ENCODE results near the gene CELSR3. TPM values are rescaled to one million over a fixed set of nuclear protein-coding genes. Genes with fewer than 3 reads are reported as not detected.

Gene CELSR3
- polyA plus RNA-seq, 6 donors from 2014 or later: 0.28 TPM; not detected in 5

GRCh38 chr3:48614044-48614443 lies 48.6 kb downstream of the CELSR3 start:
- Mint-ChIP-seq H3K27ac (no peak overlapping the region), H3K4me3 (peak overlapping the region in 1 of 8 donors; percentile 42), H3K9me3 (peaks cover 0 to 17% (median 9%) of the 10 kb centered on the region in 7 donors), H3K36me3 (no peaks in the 10 kb centered on the region), H3K4me1 (peaks cover 0 to 7% (median 6%) of the 10 kb centered on the region in 3 donors), H3K27me3 (peaks cover 0 to 6% (median 0%) of the 10 kb centered on the region in 3 donors)
- no peak for ATAC-seq (ENCODE audit: low read depth in 2 of 2)
- DNase-seq: no peak

GRCh38 chr3:48612309-48612708 lies 50.4 kb downstream of the CELSR3 start:
- peaks cover 0 to 6% (median 0%) of the 10 kb centered on the region in 3 donors for H3K27me3 Mint-ChIP-seq
- H3K9me3 Mint-ChIP-seq: peaks cover 0 to 6% (median 4%) of the 10 kb centered on the region in 7 donors
- ATAC-seq (ENCODE audit: low read depth in 2 of 2) (no peak), DNase-seq (no peak)
- peak overlapping the region in 1 of 6 donors; percentile 83 for H3K27ac Mint-ChIP-seq
- H3K36me3 Mint-ChIP-seq: no peaks in the 10 kb centered on the region
- peak overlapping the region in 2 of 8 donors; percentile 66 to 70 for H3K4me3 Mint-ChIP-seq
- peaks cover 6 to 18% (median 14%) of the 10 kb centered on the region in 3 donors for H3K4me1 Mint-ChIP-seq

DNA sequence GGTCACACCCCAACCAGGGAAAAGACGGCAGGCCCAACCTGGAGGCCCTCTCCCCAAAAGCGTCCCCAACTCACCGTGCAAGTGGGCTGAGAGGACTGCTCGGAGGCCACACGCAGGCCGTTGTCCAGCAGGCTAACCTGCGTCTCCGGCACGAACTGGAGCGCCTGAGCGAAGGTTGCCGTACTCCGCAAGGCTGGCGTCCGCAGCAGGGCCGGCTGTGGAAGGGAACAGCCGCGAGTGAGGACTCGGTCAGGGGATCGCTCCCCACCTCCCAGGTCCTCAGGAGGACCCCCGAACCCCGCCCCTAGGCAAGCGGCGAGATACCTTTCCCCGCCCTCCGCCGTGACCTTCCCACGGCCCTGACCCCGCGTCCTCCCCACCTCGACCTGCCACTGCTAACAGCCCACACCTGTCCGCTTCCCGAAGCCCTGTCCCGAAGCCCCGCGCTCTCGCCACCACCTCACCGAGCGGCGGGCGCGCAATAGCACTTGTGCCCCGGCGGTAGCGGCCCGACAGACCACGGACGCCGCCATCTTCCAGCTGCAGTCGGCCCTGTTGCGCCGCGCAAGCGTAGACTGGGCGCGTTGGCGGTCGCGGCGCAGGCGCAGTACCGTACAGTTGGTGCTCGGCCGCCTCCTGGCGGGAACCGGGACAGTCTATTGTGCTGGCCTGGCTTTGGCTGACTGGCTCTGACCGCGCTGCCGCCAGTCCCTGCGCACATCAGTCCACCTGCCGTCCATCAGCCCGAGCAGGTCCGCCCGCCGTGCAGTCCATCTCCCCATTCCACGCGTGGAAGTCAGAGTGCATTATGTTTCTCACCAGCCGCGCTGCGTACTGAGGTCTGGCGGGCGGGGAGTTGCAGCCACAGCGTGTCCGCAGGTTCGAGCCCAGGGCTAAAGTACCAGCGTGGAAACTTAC lies 53.3 kb downstream of the CELSR3 start, which contains the start of gene UQCRC1:
Gene UQCRC1 (minus strand): TSS at position 559 of the 918 bp plus-strand sequence. CDS start 26 bp downstream, at position 533.
- ATAC-seq (ENCODE audit: low read depth in 2 of 2) (peak; percentile 98), DNase-seq (peak; percentile 91)
- Mint-ChIP-seq H3K4me1 (peaks cover 6 to 18% (median 14%) of the 10 kb centered on the region in 3 donors), H3K4me3 (peak within 1 kb of the TSS; percentile 87 to 100 (median 98)), H3K9me3 (no peaks in the 10 kb centered on the region), H3K36me3 (no peaks in the 10 kb centered on the region), H3K27ac (peak within 1 kb of the TSS; percentile 93 to 100 (median 98)), H3K27me3 (peaks cover 0 to 6% (median 0%) of the 10 kb centered on the region in 3 donors)

- H3K9me3 Mint-ChIP-seq: no peaks in the 10 kb centered on the region
- peak overlapping the region in 5 of 8 donors; percentile 22 to 100 (median 56) for H3K4me3 Mint-ChIP-seq
- H3K4me1 Mint-ChIP-seq: peaks cover 10 to 18% (median 14%) of the 10 kb centered on the region in 3 donors
- H3K36me3 Mint-ChIP-seq: peaks cover 4 to 9% of the 10 kb centered on the region in 2 donors
- DNase-seq (no peak), ATAC-seq (ENCODE audit: low read depth in 2 of 2) (no peak)
- no peaks in the 10 kb centered on the region for H3K27me3 Mint-ChIP-seq
- H3K27ac Mint-ChIP-seq: no peak overlapping the region
Observed at GRCh38 chr3:48607519-48607918, 55.2 kb downstream of the CELSR3 start.

DNA sequence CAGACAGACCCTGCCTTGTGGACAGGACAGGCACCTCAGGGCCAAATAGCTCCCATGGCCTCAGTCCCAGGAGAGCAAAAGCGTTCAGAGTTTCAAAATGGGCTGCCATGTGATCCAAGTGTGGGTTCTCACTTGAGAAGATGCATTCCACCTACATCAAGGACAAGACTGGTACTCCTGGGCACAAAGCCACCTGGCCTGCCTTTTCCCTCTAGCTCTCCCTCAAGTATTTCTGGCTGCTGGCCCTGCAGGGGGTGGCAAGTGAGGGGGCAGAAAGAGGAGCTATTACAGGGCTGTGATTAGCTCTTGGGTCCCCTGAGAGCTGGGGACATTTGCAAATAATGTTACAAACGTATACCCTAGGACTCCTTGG lies 61.1 kb downstream of the CELSR3 start:
- peaks cover 0 to 9% (median 3%) of the 10 kb centered on the region in 3 donors for H3K4me1 Mint-ChIP-seq
- no peak overlapping the region for H3K4me3 Mint-ChIP-seq
- no peak overlapping the region for H3K27ac Mint-ChIP-seq
- ATAC-seq (ENCODE audit: low read depth in 2 of 2) (no peak), DNase-seq (no peak)
- peaks cover 11 to 18% of the 10 kb centered on the region in 2 donors for H3K36me3 Mint-ChIP-seq
- no peaks in the 10 kb centered on the region for H3K9me3 Mint-ChIP-seq
- peaks cover 0 to under 1% (median 0%) of the 10 kb centered on the region in 3 donors for H3K27me3 Mint-ChIP-seq

GRCh38 chr3:48600711-48601621 lies 61.7 kb downstream of the CELSR3 start:
- no peak for DNase-seq
- peak overlapping the region in 1 of 6 donors; percentile 78 for H3K27ac Mint-ChIP-seq
- H3K4me1 Mint-ChIP-seq: peaks cover 4 to 12% (median 5%) of the 10 kb centered on the region in 3 donors
- H3K36me3 Mint-ChIP-seq: peaks cover 11 to 18% of the 10 kb centered on the region in 2 donors
- H3K27me3 Mint-ChIP-seq: peaks cover 0 to 7% (median 5%) of the 10 kb centered on the region in 3 donors
- H3K4me3 Mint-ChIP-seq: no peak overlapping the region
- H3K9me3 Mint-ChIP-seq: no peaks in the 10 kb centered on the region
- no peak for ATAC-seq (ENCODE audit: low read depth in 2 of 2)

DNA sequence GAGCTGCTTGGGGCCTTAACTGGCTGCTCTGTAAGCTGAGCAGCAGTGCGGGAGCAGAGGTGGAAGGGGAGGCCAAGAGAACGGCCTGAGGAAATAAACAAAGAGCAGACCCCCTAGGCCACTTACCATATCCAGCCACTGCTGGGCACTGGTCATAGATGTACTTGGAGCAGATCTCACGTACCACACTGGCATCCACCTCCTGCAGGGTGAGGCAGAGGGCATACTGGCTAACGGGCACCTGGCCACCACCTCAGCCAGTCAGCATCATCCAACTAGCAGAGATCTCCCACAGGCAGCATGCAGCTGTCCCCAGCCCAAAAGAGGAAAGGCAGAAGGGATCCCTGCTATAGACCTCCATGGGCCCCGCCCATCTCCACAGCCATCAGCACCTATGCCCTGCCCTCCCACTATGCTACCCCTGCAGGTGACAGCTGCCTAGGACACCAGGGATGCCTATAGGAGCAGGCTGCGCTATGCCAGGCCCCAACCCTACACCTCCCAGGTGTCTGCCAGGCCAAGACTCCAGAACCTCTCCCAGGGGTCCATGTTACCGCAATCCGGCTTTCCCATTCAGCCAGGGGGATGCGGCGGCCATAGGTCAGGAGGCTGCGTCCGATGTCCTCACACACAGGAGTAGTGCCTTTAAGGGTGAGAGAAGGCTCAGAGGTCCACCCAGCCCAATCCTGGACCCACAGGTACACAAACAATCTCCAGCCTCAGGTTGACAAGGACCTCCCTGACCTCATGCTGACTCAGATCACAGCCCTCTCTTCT lies 63.0 kb downstream of the CELSR3 start:
- H3K27ac Mint-ChIP-seq: peak overlapping the region in 1 of 6 donors; percentile 42
- H3K36me3 Mint-ChIP-seq: peaks cover 11 to 18% of the 10 kb centered on the region in 2 donors
- peaks cover 0 to 17% (median 10%) of the 10 kb centered on the region in 3 donors for H3K27me3 Mint-ChIP-seq
- H3K9me3 Mint-ChIP-seq: no peaks in the 10 kb centered on the region
- H3K4me3 Mint-ChIP-seq: no peak overlapping the region
- ATAC-seq (ENCODE audit: low read depth in 2 of 2) (no peak), DNase-seq (no peak)
- peaks cover 5 to 20% (median 7%) of the 10 kb centered on the region in 3 donors for H3K4me1 Mint-ChIP-seq

- H3K27ac Mint-ChIP-seq: no peak overlapping the region
- peaks cover 10 to 24% (median 13%) of the 10 kb centered on the region in 3 donors for H3K4me1 Mint-ChIP-seq
Observed at GRCh38 chr3:48599077-48599501, 63.6 kb downstream of the CELSR3 start.

GRCh38 chr3:48598323-48599076 lies 64.2 kb downstream of the CELSR3 start:
- Mint-ChIP-seq H3K27ac (peak overlapping the region in 3 of 6 donors; percentile 33 to 81 (median 55)), H3K9me3 (no peaks in the 10 kb centered on the region)
- ATAC-seq (ENCODE audit: low read depth in 2 of 2): no peak

More at GRCh38 chr3:48599077-48599501, 63.6 kb downstream of the CELSR3 start:
- Mint-ChIP-seq H3K9me3 (no peaks in the 10 kb centered on the region), H3K27me3 (peaks cover 5 to 23% (median 10%) of the 10 kb centered on the region in 3 donors), H3K4me3 (no peak overlapping the region), H3K36me3 (peaks cover 11 to 18% of the 10 kb centered on the region in 2 donors)
- ATAC-seq (ENCODE audit: low read depth in 2 of 2) (no peak), DNase-seq (no peak)

DNA sequence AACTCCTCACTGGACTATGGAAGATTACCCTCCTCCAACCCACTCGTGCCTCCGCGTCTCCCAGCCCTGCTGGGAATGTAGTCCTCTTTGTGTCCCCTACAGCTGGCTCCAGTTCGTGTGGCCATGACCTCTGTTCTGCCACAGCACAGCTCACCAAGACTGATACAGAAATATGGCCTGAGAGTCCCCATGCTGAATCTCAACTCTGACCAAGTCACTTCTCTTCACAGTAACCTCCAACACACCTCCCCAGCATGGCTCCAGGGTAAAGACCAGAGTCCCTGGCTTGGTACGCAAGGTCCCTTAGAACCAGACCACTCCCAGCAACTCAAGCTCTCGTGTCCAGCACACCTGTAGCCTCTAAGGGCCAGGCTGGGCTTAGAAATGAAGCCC lies 65.3 kb downstream of the CELSR3 start:
- H3K27ac Mint-ChIP-seq: peak overlapping the region in 5 of 6 donors; percentile 31 to 92 (median 79)
- peaks cover 10 to 19% (median 13%) of the 10 kb centered on the region in 3 donors for H3K4me1 Mint-ChIP-seq
- peaks cover 7 to 8% of the 10 kb centered on the region in 2 donors for H3K36me3 Mint-ChIP-seq
- H3K27me3 Mint-ChIP-seq: peaks cover 11 to 38% (median 24%) of the 10 kb centered on the region in 3 donors
- ATAC-seq (ENCODE audit: low read depth in 2 of 2): no peak
- no peaks in the 10 kb centered on the region for H3K9me3 Mint-ChIP-seq
- DNase-seq: no peak
- H3K4me3 Mint-ChIP-seq: no peak overlapping the region

More at GRCh38 chr3:48598323-48599076, 64.2 kb downstream of the CELSR3 start:
- Mint-ChIP-seq H3K4me1 (peaks cover 10 to 24% (median 13%) of the 10 kb centered on the region in 3 donors), H3K4me3 (no peak overlapping the region), H3K36me3 (peaks cover 11 to 18% of the 10 kb centered on the region in 2 donors), H3K27me3 (peaks cover 5 to 29% (median 13%) of the 10 kb centered on the region in 3 donors)
- DNase-seq: no peak

GRCh38 chr3:48596676-48597407 lies 65.8 kb downstream of the CELSR3 start:
- Mint-ChIP-seq H3K4me1 (peaks cover 10 to 19% (median 13%) of the 10 kb centered on the region in 3 donors), H3K9me3 (no peaks in the 10 kb centered on the region), H3K36me3 (peaks cover 6 to 7% of the 10 kb centered on the region in 2 donors), H3K27ac (peak overlapping the region in 5 of 6 donors; percentile 19 to 92 (median 81)), H3K4me3 (no peak overlapping the region), H3K27me3 (peaks cover 11 to 43% (median 25%) of the 10 kb centered on the region in 3 donors)
- ATAC-seq (ENCODE audit: low read depth in 2 of 2) (no peak), DNase-seq (no peak)
